Glutamatergic neuron (in vitro differentiated cells): ENCODE results near the gene BAIAP2. TPM values are rescaled to one million over a fixed set of nuclear protein-coding genes. Genes with fewer than 3 reads are reported as not detected.

ENCODE experiments used
- DNase-seq: peaks from one replicate; pipeline ENCODE4 v3.0.0; 2022
- H3K27ac Mint-ChIP-seq: one replicate; pipeline ENCODE4 v1.8.0; 2020; ENCODE audit warnings: mild to moderate bottlenecking, mixed read lengths, inconsistent platforms; ENCODE audit not compliant: unreplicated experiment
- H3K27me3 Mint-ChIP-seq: one replicate; pipeline ENCODE4 v1.8.0; 2020; ENCODE audit warnings: mild to moderate bottlenecking, moderate library complexity, mixed read lengths, inconsistent platforms; ENCODE audit not compliant: unreplicated experiment
- H3K36me3 Mint-ChIP-seq: one replicate; pipeline ENCODE4 v1.8.0; 2020; ENCODE audit warnings: mild to moderate bottlenecking, mixed read lengths, inconsistent platforms; ENCODE audit not compliant: unreplicated experiment
- H3K4me1 Mint-ChIP-seq: one replicate; pipeline ENCODE4 v1.8.0; 2020; ENCODE audit warnings: mild to moderate bottlenecking, low read depth, mixed read lengths, inconsistent platforms; ENCODE audit not compliant: unreplicated experiment
- H3K4me3 Mint-ChIP-seq: one replicate; pipeline ENCODE4 v1.8.0; 2020; ENCODE audit warnings: mild to moderate bottlenecking, mixed read lengths, inconsistent platforms; ENCODE audit not compliant: unreplicated experiment
- H3K9me3 Mint-ChIP-seq: one replicate; pipeline ENCODE4 v1.8.0; 2020; ENCODE audit warnings: mild to moderate bottlenecking, moderate library complexity, mixed read lengths, inconsistent platforms; ENCODE audit not compliant: unreplicated experiment
- long read RNA-seq: library from polyadenylated mRNA; unstranded; transcript quantifications from one replicate; pipeline ENCODE4 v2.0.0, GENCODE V29; 2020; ENCODE audit not compliant: unreplicated experiment
- total RNA-seq: library from RNA; stranded (reverse); fragmentation: NEBNext Ultra II Directional; extraction: Animal tissue kit (Norgen Biotek cat#: 25700); gene quantifications from one replicate; pipeline ENCODE4 v1.2.1, GENCODE V29; 2021; ENCODE audit not compliant: unreplicated experiment
- TF ChIP-seq, protein P1 (sequence below): fragments of 200-600 bp; sonication (generic); IDR thresholded peaks from one replicate; pipeline ENCODE4 v1.5.0; 2021; ENCODE audit not compliant: partially characterized antibody, unreplicated experiment

BAIAP2 gene, protein sequence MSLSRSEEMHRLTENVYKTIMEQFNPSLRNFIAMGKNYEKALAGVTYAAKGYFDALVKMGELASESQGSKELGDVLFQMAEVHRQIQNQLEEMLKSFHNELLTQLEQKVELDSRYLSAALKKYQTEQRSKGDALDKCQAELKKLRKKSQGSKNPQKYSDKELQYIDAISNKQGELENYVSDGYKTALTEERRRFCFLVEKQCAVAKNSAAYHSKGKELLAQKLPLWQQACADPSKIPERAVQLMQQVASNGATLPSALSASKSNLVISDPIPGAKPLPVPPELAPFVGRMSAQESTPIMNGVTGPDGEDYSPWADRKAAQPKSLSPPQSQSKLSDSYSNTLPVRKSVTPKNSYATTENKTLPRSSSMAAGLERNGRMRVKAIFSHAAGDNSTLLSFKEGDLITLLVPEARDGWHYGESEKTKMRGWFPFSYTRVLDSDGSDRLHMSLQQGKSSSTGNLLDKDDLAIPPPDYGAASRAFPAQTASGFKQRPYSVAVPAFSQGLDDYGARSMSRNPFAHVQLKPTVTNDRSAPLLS
- total RNA-seq: 252 TPM
- long read RNA-seq, transcript BAIAP2-201 (14 exons, 1,939 nt): minor isoform, 36 of 156 reads
- long read RNA-seq, transcript BAIAP2-204 (14 exons, 2,095 nt): major isoform, 65 of 156 reads
- long read RNA-seq, partial matches to known transcripts: 11 of 156 reads
- long read RNA-seq, other reads (novel, unspliced or antisense): 40 of 156 reads

- peak within 1 kb of the TSS; percentile 92 for H3K27ac Mint-ChIP-seq
- peaks cover 46% of the 10 kb centered on the region for H3K4me1 Mint-ChIP-seq
- H3K9me3 Mint-ChIP-seq: peaks cover 21% of the 10 kb centered on the region
- H3K4me3 Mint-ChIP-seq: peak within 1 kb of the TSS; percentile 93
- no peaks in the 10 kb centered on the region for H3K36me3 Mint-ChIP-seq
- peaks cover 23% of the 10 kb centered on the region for H3K27me3 Mint-ChIP-seq
- TF ChIP-seq, protein P1, sequence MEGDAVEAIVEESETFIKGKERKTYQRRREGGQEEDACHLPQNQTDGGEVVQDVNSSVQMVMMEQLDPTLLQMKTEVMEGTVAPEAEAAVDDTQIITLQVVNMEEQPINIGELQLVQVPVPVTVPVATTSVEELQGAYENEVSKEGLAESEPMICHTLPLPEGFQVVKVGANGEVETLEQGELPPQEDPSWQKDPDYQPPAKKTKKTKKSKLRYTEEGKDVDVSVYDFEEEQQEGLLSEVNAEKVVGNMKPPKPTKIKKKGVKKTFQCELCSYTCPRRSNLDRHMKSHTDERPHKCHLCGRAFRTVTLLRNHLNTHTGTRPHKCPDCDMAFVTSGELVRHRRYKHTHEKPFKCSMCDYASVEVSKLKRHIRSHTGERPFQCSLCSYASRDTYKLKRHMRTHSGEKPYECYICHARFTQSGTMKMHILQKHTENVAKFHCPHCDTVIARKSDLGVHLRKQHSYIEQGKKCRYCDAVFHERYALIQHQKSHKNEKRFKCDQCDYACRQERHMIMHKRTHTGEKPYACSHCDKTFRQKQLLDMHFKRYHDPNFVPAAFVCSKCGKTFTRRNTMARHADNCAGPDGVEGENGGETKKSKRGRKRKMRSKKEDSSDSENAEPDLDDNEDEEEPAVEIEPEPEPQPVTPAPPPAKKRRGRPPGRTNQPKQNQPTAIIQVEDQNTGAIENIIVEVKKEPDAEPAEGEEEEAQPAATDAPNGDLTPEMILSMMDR: no peak
- DNase-seq: peak; percentile 99
These were observed at the start of gene BAIAP2 for GRCh38 chr17:81034779-81035520. TSS of gene BAIAP2 (plus strand) at chr17:81035151. CDS start at chr17:81035255, 104 bp downstream.

- H3K9me3 Mint-ChIP-seq: peaks cover 4% of the 10 kb centered on the region
- peak overlapping the region; percentile 48 for H3K27ac Mint-ChIP-seq
- TF ChIP-seq, protein P1: no peak
- H3K4me1 Mint-ChIP-seq: peaks cover 6% of the 10 kb centered on the region
- H3K27me3 Mint-ChIP-seq: peaks cover 2% of the 10 kb centered on the region
- H3K4me3 Mint-ChIP-seq: no peak overlapping the region
- H3K36me3 Mint-ChIP-seq: no peaks in the 10 kb centered on the region
- no peak for DNase-seq
These were observed 48.9 kb upstream of the BAIAP2 start for GRCh38 chr17:80986046-80986445.

GRCh38 chr17:80986816-80987475 is 48.0 kb upstream of the BAIAP2 start:
- H3K4me1 Mint-ChIP-seq: peaks cover 6% of the 10 kb centered on the region
- H3K27me3 Mint-ChIP-seq: peaks cover 2% of the 10 kb centered on the region
- TF ChIP-seq, protein P1: no peak
- H3K36me3 Mint-ChIP-seq: no peaks in the 10 kb centered on the region
- DNase-seq: no peak
- peaks cover 2% of the 10 kb centered on the region for H3K9me3 Mint-ChIP-seq
- H3K4me3 Mint-ChIP-seq: no peak overlapping the region
- no peak overlapping the region for H3K27ac Mint-ChIP-seq

- H3K27me3 Mint-ChIP-seq: peaks cover 4% of the 10 kb centered on the region
These were observed 47.0 kb upstream of the BAIAP2 start for GRCh38 chr17:80987941-80988461.

More at GRCh38 chr17:80987941-80988461, 47.0 kb upstream of the BAIAP2 start:
- TF ChIP-seq, protein P1: no peak
- Mint-ChIP-seq H3K9me3 (peaks cover 2% of the 10 kb centered on the region), H3K36me3 (no peaks in the 10 kb centered on the region), H3K4me1 (peaks cover 6% of the 10 kb centered on the region), H3K4me3 (peak overlapping the region; percentile 15), H3K27ac (no peak overlapping the region)
- peak; percentile 55 for DNase-seq
